GM08714 (cell line): ENCODE data around the gene ZNF641.

Experiments used
- H3K4me3 ChIP-seq: fragments of 200-500 bp; sonication (Bioruptor generic); 2 replicates; pipeline ENCODE4 v1.5.1; 2014; ENCODE audit warnings: mild to moderate bottlenecking, low read length, inconsistent platforms
- ZNF274 ChIP-seq: IDR thresholded peaks from 2 replicates; pipeline ENCODE4 v1.6.1; 2012; ENCODE audit warnings: mild to moderate bottlenecking, low read depth, low read length

The ZNF641 gene

DNA sequence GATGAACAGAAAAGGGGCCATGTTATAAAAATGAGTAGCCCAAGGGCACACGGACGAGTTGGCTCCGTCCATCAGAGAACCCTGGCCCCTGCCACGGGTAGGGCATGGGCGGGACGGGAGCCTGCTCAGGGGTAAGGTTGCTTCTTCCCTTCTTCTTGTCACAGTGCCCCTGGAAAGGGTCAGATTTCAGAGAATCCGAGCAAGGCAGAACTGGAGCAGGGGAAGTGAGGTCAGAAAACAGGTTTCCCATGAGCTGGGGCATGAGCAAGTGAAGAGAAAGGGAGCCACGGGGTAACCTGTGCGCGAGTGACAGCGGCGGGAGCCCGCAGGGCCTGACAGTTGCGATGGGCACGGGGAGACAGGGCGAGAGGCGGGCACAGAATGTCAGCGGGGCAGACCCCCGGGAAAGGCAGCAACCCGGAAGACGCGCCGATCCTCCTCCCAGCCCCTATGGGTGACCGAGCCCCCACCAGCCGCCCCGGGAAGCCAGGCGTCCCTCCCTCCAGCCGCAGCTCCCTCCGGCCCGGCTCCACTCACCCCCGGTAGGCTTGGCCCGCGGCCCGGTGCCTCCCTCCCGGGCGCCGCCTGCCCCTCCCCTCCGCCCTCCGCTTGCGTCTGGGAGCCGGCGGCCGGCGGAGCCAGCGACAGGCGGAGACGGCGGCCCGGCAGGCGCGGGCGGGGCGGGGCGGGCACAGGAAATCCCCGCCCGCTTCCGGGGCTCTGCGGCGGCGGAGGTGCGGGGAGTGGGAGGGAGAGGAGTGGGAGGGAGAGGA lies at the start of gene ZNF641:
ZNF641 (minus strand) TSS at position 671 of the 773 bp plus-strand sequence. CDS start 2,829 bp downstream, outside the sequence.
- no peak for TF ChIP-seq ZNF274
- peak within 1 kb of the TSS; percentile 86 for H3K4me3 ChIP-seq

- no peak overlapping the region for H3K4me3 ChIP-seq
- TF ChIP-seq ZNF274, result no peak
Measured at GRCh38 chr12:48390026-48390425, 39.3 kb upstream of the ZNF641 start.

GRCh38 chr12:48389409-48389808 lies 38.7 kb upstream of the ZNF641 start:
- H3K4me3 ChIP-seq, result no peak overlapping the region
- TF ChIP-seq ZNF274, result no peak

DNA sequence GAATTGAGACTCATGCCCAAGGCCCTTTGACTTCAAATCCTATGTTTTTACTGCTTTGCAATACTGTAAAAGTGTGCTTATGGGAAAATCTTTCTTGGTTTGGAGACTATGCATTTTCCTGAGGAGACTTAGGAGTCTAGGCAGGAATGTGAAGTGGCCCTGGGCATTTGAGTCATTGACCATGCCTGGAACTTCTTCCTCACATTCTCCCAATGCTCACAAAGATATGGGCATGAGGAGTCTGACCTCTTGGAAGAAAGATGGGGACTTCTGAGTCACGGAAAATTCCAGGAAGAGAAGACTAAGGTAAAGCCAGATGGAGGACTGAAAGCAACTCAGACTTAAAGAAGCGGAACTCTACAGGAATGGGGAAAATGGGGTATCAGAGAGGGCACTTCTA lies 38.2 kb upstream of the ZNF641 start:
- no peak for TF ChIP-seq ZNF274
- no peak overlapping the region for H3K4me3 ChIP-seq

- no peak for TF ChIP-seq ZNF274
- no peak overlapping the region for H3K4me3 ChIP-seq
Measured at GRCh38 chr12:48388460-48388859, 37.7 kb upstream of the ZNF641 start.

DNA sequence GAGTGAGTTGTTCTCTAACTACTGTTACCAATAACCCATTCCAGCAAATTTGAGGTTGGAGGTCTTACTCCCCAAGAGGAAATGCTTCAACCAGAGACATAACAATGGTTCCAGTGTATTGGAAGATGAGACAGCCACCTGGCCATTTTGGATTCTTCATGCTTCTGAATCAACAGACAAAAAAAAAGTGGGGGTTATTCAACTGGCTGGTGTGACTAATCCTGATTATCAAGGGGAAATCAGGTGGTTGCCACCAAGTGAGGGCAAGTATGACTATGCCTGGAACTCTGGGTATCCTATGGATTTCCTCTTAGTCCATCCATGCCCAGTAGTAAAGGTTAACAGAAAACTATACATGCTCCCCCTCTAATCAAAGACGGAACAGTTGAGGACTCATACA lies 29.9 kb upstream of the ZNF641 start:
- TF ChIP-seq ZNF274, result no peak
- H3K4me3 ChIP-seq, result no peak overlapping the region

DNA sequence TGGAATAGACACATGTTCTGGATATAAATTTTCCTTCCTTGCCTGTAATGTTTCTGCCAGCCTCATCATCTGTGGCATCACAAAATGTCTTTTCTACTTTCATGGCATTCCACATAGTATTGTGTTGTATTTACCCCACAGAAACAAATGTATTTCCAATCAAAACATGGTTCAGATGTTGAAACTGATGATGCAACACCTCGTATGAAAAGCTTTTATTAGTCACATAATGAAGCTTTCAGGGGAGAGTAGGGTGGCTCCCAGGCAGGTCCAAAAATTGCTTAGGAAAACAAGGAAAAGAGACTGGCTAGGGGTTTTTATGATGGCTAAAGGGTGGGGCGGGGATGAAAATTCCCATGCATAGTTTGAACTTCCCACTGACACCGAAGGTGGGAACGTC lies 29.1 kb upstream of the ZNF641 start:
- no peak for TF ChIP-seq ZNF274
- H3K4me3 ChIP-seq, result no peak overlapping the region

DNA sequence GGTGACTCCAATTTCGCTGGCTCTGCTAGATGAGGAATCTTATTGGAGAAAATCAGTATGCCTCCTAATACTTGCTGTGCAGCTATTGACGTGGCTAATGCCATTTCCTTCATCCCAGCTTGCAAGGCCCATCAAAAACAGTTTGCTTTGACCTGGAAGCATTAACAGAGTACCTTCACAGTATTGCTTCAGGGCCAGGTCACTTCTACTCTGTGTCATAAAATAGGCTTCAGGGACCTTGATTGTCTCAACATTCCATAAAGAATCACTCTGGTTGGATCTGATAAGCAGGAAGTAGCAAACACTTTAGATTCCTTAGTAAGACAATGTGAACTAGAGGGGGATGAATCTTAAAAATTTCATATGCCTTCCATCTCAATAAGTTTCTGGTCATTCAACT lies 26.9 kb upstream of the ZNF641 start:
- TF ChIP-seq ZNF274, result no peak
- H3K4me3 ChIP-seq, result no peak overlapping the region

GRCh38 chr12:48374164-48374563 lies 23.4 kb upstream of the ZNF641 start:
- TF ChIP-seq ZNF274, result no peak
- H3K4me3 ChIP-seq, result no peak overlapping the region

DNA sequence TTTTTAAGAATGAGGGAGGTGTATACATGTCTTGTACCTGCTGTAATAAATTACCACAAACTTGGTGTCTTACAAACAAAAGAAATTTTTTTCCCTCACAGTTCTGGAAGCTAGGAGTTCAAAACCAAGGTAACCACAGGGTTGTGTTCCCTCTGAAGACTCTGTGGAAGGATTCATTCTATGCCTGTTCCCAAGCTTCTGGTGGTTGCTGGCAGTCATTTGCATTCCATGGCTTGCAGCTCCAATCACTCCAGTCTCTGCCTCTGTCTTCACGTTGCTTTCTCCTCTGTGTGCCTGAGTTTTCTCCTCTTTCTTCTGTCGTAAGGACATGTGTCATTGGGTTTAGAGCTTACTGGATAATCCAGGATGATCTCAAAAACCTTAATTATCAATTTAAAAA lies 15.4 kb upstream of the ZNF641 start:
- no peak for TF ChIP-seq ZNF274

GRCh38 chr12:48361664-48362339 lies 11.1 kb upstream of the ZNF641 start:
- H3K4me3 ChIP-seq, result no peak overlapping the region
- TF ChIP-seq ZNF274, result no peak

More for the DNA sequence above, 15.4 kb upstream of the ZNF641 start:
- no peak overlapping the region for H3K4me3 ChIP-seq

- TF ChIP-seq ZNF274, result no peak
- H3K4me3 ChIP-seq, result no peak overlapping the region
Measured at GRCh38 chr12:48358937-48359513, 8.3 kb upstream of the ZNF641 start.

DNA sequence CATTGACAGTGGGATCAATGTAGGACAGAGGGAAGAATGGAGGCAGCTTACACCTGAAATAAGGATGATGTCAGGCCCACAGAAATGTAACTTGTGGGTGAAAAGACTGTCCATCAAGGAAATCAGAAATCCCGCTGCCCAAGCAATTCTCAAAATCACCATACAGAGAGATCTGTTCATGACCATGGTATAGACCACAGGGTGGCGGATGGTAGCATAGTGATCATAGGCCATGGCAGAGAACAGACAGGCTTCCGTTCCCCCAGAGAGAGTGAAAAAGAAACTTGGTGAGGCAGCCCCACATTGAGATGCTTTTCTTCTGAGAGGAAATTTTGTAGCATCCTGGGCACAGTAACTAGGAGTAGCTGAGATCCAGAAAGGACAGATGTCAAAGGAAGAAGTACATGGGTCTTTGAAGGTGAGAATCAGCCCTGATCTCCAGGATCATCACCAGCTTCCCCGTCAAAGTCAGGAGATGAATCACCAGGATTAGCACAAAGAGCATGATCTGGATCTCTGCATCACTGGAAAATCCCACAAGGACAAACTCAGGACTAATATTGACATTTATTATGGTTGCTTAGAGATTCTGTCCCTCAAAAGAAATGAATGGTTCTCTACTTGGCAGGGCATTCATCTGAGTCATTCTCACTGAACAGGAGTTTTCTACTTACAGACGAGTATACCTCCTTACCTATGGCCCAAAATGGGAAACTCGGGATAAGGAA lies 5.5 kb upstream of the ZNF641 start:
- H3K4me3 ChIP-seq, result no peak overlapping the region
- TF ChIP-seq ZNF274, result no peak

- H3K4me3 ChIP-seq, result no peak overlapping the region
- no peak for TF ChIP-seq ZNF274
Measured at GRCh38 chr12:48352157-48352760, 1.5 kb upstream of the ZNF641 start.
